ENCODE results near the gene ZNF528.

DNA sequence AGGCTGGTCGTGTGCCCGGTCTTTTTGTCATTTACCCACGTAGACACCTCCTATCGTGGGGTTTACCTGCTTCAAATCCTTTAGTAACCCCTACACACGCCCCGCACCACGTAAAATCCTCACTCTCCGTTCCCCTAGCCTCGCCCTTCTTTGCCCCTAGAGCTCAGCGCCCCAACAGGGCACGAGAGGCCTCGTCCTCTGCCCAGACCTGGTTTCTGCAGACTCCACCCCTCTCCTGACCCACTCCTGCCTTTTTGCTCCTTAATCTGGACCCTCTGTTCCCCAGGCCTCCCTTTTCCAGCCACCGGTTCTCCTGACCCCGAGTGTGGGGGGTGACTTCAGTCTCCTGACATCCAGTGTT lies 412 bp downstream of the ZNF528 start:
- TF ChIP-seq, protein P1, sequence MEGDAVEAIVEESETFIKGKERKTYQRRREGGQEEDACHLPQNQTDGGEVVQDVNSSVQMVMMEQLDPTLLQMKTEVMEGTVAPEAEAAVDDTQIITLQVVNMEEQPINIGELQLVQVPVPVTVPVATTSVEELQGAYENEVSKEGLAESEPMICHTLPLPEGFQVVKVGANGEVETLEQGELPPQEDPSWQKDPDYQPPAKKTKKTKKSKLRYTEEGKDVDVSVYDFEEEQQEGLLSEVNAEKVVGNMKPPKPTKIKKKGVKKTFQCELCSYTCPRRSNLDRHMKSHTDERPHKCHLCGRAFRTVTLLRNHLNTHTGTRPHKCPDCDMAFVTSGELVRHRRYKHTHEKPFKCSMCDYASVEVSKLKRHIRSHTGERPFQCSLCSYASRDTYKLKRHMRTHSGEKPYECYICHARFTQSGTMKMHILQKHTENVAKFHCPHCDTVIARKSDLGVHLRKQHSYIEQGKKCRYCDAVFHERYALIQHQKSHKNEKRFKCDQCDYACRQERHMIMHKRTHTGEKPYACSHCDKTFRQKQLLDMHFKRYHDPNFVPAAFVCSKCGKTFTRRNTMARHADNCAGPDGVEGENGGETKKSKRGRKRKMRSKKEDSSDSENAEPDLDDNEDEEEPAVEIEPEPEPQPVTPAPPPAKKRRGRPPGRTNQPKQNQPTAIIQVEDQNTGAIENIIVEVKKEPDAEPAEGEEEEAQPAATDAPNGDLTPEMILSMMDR (IDR thresholded peaks at IDR 0.05; ENCODE audit: low read length): no peak
- no peak for TF ChIP-seq EZH2 (IDR thresholded peaks at IDR 0.05; ENCODE audit: borderline replicate concordance, low read length)
